GM23338 (cell line): ENCODE results near the gene ICA1L.

ENCODE experiments used
- CREB1 ChIP-seq: fragments of 250-450 bp; sonication (Bioruptor Pico); IDR thresholded peaks from 2 replicates; pipeline ENCODE4 v1.5.0; 2020; ENCODE audit warnings: low read depth, mild to moderate bottlenecking, moderate library complexity
- EZH2 ChIP-seq: fragments of 200-600 bp; sonication (generic); IDR thresholded peaks from one replicate; pipeline ENCODE4 v1.8.0; 2017; ENCODE audit warnings: antibody characterized with exemption, mild to moderate bottlenecking, low read depth; ENCODE audit not compliant: unreplicated experiment
- EZH2phosphoT487 ChIP-seq: fragments of 200-600 bp; sonication (generic); IDR thresholded peaks from one replicate; pipeline ENCODE4 v1.8.1; 2018; ENCODE audit warnings: antibody characterized with exemption; ENCODE audit not compliant: unreplicated experiment
- JUNB ChIP-seq: IDR thresholded peaks from one replicate; pipeline ENCODE4 v1.6.1; 2016; ENCODE audit warnings: antibody characterized with exemption; ENCODE audit not compliant: unreplicated experiment
- NANOG ChIP-seq: IDR thresholded peaks from 2 replicates; pipeline ENCODE4 v1.6.1; 2016; ENCODE audit warnings: antibody characterized with exemption, borderline replicate concordance
- POLR2AphosphoS5 ChIP-seq: IDR thresholded peaks from 2 replicates; pipeline ENCODE4 v1.6.1; 2016; ENCODE audit warnings: antibody characterized with exemption, low read depth
- REST ChIP-seq: IDR thresholded peaks from one replicate; pipeline ENCODE4 v1.6.1; 2018; ENCODE audit warnings: antibody characterized with exemption; ENCODE audit not compliant: unreplicated experiment
- STAT1 ChIP-seq: IDR thresholded peaks from one replicate; pipeline ENCODE4 v1.6.1; 2016; ENCODE audit warnings: antibody characterized with exemption; ENCODE audit not compliant: unreplicated experiment
- ZNF114 ChIP-seq: fragments of 250-450 bp; sonication (Bioruptor Pico); IDR thresholded peaks from 2 replicates; pipeline ENCODE4 v1.5.0; 2020; ENCODE audit warnings: mild to moderate bottlenecking, moderate library complexity
- ZNF331 ChIP-seq: fragments of 250-450 bp; sonication (Bioruptor Pico); IDR thresholded peaks from 2 replicates; pipeline ENCODE4 v1.5.0; 2020; ENCODE audit warnings: low read depth, mild to moderate bottlenecking, moderate library complexity
- TF ChIP-seq, protein P1 (sequence below), 2 experiments: fragments of 200-600 bp in 1 of 2; sonication (generic) in 1 of 2; conservative IDR thresholded peaks; 2 replicates each; pipeline versions ENCODE4 v1.5.1 to v1.6.1; 2016 to 2017; ENCODE audit warnings: antibody characterized with exemption in 2 of 2, low read depth in 2 of 2, mild to moderate bottlenecking in 2 of 2, moderate library complexity in 1 of 2
- TF ChIP-seq, protein P2 (sequence below): IDR thresholded peaks from 2 replicates; pipeline ENCODE4 v1.6.1; 2016; ENCODE audit warnings: antibody characterized with exemption
- TF ChIP-seq, protein P3 (sequence below): fragments of 250-450 bp; sonication (Bioruptor Pico); IDR thresholded peaks from 2 replicates; pipeline ENCODE4 v1.5.0; 2020; ENCODE audit warnings: mild to moderate bottlenecking, moderate library complexity

DNA sequence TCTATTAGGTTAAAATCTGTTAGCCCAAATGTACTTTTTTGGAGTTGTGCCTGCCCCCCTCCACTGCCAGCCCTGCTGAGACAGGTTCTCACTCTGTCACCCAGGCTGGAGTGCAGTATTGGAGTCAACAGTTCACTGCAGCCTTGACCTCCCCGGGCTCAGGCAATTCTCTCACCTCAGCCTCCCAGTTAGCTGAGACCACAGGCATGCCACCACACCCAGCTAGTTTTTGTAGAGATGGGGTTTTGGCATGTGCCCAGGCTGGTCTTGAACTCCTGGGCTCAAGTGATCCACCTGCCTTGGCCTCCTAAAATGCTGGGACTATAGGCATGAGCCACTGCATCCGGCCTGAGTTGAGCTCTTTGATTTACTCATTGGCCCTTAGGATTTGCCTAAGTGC lies 110.7 kb downstream of the ICA1L start:
- TF ChIP-seq, protein P1, sequence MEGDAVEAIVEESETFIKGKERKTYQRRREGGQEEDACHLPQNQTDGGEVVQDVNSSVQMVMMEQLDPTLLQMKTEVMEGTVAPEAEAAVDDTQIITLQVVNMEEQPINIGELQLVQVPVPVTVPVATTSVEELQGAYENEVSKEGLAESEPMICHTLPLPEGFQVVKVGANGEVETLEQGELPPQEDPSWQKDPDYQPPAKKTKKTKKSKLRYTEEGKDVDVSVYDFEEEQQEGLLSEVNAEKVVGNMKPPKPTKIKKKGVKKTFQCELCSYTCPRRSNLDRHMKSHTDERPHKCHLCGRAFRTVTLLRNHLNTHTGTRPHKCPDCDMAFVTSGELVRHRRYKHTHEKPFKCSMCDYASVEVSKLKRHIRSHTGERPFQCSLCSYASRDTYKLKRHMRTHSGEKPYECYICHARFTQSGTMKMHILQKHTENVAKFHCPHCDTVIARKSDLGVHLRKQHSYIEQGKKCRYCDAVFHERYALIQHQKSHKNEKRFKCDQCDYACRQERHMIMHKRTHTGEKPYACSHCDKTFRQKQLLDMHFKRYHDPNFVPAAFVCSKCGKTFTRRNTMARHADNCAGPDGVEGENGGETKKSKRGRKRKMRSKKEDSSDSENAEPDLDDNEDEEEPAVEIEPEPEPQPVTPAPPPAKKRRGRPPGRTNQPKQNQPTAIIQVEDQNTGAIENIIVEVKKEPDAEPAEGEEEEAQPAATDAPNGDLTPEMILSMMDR (conservative IDR thresholded peaks at IDR 0.05; ENCODE audit: low read depth in 2 of 2) = no peak
- TF ChIP-seq STAT1 (no peak), ZNF331 (no peak), EZH2phosphoT487 (no peak), EZH2 (no peak), POLR2AphosphoS5 (no peak), CREB1 (CRISPR knock-in tag) (no peak), REST (no peak), ZNF114 (CRISPR knock-in tag) (no peak), JUNB (no peak), NANOG (no peak)
- TF ChIP-seq, protein P2, sequence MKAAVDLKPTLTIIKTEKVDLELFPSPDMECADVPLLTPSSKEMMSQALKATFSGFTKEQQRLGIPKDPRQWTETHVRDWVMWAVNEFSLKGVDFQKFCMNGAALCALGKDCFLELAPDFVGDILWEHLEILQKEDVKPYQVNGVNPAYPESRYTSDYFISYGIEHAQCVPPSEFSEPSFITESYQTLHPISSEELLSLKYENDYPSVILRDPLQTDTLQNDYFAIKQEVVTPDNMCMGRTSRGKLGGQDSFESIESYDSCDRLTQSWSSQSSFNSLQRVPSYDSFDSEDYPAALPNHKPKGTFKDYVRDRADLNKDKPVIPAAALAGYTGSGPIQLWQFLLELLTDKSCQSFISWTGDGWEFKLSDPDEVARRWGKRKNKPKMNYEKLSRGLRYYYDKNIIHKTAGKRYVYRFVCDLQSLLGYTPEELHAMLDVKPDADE = no peak
- TF ChIP-seq, protein P3, sequence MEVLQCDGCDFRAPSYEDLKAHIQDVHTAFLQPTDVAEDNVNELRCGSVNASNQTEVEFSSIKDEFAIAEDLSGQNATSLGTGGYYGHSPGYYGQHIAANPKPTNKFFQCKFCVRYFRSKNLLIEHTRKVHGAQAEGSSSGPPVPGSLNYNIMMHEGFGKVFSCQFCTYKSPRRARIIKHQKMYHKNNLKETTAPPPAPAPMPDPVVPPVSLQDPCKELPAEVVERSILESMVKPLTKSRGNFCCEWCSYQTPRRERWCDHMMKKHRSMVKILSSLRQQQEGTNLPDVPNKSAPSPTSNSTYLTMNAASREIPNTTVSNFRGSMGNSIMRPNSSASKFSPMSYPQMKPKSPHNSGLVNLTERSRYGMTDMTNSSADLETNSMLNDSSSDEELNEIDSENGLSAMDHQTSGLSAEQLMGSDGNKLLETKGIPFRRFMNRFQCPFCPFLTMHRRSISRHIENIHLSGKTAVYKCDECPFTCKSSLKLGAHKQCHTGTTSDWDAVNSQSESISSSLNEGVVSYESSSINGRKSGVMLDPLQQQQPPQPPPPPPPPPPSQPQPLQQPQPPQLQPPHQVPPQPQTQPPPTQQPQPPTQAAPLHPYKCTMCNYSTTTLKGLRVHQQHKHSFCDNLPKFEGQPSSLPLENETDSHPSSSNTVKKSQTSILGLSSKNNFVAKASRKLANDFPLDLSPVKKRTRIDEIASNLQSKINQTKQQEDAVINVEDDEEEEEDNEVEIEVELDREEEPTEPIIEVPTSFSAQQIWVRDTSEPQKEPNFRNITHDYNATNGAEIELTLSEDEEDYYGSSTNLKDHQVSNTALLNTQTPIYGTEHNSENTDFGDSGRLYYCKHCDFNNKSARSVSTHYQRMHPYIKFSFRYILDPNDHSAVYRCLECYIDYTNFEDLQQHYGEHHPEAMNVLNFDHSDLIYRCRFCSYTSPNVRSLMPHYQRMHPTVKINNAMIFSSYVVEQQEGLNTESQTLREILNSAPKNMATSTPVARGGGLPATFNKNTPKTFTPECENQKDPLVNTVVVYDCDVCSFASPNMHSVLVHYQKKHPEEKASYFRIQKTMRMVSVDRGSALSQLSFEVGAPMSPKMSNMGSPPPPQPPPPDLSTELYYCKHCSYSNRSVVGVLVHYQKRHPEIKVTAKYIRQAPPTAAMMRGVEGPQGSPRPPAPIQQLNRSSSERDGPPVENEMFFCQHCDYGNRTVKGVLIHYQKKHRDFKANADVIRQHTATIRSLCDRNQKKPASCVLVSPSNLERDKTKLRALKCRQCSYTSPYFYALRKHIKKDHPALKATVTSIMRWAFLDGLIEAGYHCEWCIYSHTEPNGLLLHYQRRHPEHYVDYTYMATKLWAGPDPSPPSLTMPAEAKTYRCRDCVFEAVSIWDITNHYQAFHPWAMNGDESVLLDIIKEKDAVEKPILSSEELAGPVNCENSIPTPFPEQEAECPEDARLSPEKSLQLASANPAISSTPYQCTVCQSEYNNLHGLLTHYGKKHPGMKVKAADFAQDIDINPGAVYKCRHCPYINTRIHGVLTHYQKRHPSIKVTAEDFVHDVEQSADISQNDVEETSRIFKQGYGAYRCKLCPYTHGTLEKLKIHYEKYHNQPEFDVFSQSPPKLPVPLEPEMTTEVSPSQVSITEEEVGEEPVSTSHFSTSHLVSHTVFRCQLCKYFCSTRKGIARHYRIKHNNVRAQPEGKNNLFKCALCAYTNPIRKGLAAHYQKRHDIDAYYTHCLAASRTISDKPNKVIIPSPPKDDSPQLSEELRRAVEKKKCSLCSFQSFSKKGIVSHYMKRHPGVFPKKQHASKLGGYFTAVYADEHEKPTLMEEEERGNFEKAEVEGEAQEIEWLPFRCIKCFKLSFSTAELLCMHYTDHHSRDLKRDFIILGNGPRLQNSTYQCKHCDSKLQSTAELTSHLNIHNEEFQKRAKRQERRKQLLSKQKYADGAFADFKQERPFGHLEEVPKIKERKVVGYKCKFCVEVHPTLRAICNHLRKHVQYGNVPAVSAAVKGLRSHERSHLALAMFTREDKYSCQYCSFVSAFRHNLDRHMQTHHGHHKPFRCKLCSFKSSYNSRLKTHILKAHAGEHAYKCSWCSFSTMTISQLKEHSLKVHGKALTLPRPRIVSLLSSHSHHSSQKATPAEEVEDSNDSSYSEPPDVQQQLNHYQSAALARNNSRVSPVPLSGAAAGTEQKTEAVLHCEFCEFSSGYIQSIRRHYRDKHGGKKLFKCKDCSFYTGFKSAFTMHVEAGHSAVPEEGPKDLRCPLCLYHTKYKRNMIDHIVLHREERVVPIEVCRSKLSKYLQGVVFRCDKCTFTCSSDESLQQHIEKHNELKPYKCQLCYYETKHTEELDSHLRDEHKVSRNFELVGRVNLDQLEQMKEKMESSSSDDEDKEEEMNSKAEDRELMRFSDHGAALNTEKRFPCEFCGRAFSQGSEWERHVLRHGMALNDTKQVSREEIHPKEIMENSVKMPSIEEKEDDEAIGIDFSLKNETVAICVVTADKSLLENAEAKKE (CRISPR knock-in tag) = no peak
